Type B pancreatic cell (in vitro differentiated cells): Measurements from ENCODE around the gene CKS1B. TPM values are rescaled to one million over a fixed set of nuclear protein-coding genes. Genes with fewer than 3 reads are reported as not detected.

ENCODE experiments used
- DNase-seq: peaks from one replicate; pipeline ENCODE4 v3.0.0; 2021; ENCODE audit warnings: mixed read lengths; ENCODE audit not compliant: unreplicated experiment; ENCODE audit errors: extremely low spot score
- H3K27ac Mint-ChIP-seq: 2 replicates; pipeline ENCODE4 v1.8.0; 2021; ENCODE audit warnings: mild to moderate bottlenecking, mixed read lengths
- H3K27me3 Mint-ChIP-seq: 2 replicates; pipeline ENCODE4 v1.8.0; 2021; ENCODE audit warnings: mixed read lengths
- H3K36me3 Mint-ChIP-seq: 2 replicates; pipeline ENCODE4 v1.8.0; 2021; ENCODE audit warnings: mixed read lengths
- H3K4me1 Mint-ChIP-seq: one replicate; pipeline ENCODE4 v1.8.0; 2021; ENCODE audit warnings: mixed read lengths; ENCODE audit not compliant: unreplicated experiment
- H3K4me3 Mint-ChIP-seq: 2 replicates; pipeline ENCODE4 v1.8.0; 2021; ENCODE audit warnings: mild to moderate bottlenecking, mixed read lengths
- H3K9me3 Mint-ChIP-seq: 2 replicates; pipeline ENCODE4 v1.8.0; 2021; ENCODE audit warnings: mixed read lengths
- CTCF ChIP-seq: fragments of 200-600 bp; sonication (generic); conservative IDR thresholded peaks from 2 replicates; pipeline ENCODE4 v1.5.0; 2021; ENCODE audit warnings: antibody characterized with exemption, mild to moderate bottlenecking
- long read RNA-seq: library from polyadenylated mRNA; unstranded; transcript quantifications from one replicate; pipeline ENCODE4 v2.0.0, GENCODE V29; 2020
- total RNA-seq: library from RNA; stranded (reverse); gene quantifications from 2 replicates; pipeline ENCODE4 v1.2.1, GENCODE V29; 2021; ENCODE audit warnings: low replicate concordance

CKS1B gene
- total RNA-seq: 58.8 and 119 TPM in 2 replicates
- long read RNA-seq, transcript CKS1B-201 (3 exons, 759 nt): major isoform, 39 of 47 reads
- long read RNA-seq, partial matches to known transcripts: 0 of 47 reads
- long read RNA-seq, other reads (novel, unspliced or antisense): 2 of 47 reads

- Mint-ChIP-seq H3K27ac (no peak within 1 kb of the TSS), H3K36me3 (peaks cover under 1% of the 10 kb centered on the region), H3K4me3 (no peak within 1 kb of the TSS), H3K4me1 (peaks cover 33% of the 10 kb centered on the region), H3K27me3 (no peaks in the 10 kb centered on the region), H3K9me3 (no peaks in the 10 kb centered on the region)
- TF ChIP-seq CTCF: no peak
- DNase-seq: peak; percentile 96
Measured at GRCh38 chr1:154974102-154974807, at the start of gene CKS1B. Gene CKS1B, plus strand, starts transcription at chr1:154974681. Its CDS starts 65 bp downstream, at chr1:154974746.

- no peaks in the 10 kb centered on the region for H3K4me1 Mint-ChIP-seq
- TF ChIP-seq CTCF: no peak
- H3K27me3 Mint-ChIP-seq: no peaks in the 10 kb centered on the region
- H3K27ac Mint-ChIP-seq: no peak overlapping the region
- DNase-seq: no peak
- H3K36me3 Mint-ChIP-seq: peaks cover 12% of the 10 kb centered on the region
- H3K9me3 Mint-ChIP-seq: no peaks in the 10 kb centered on the region
- H3K4me3 Mint-ChIP-seq: no peak overlapping the region
Measured at GRCh38 chr1:154925335-154926170, 48.9 kb upstream of the CKS1B start.

GRCh38 chr1:154926201-154926600 is 48.3 kb upstream of the CKS1B start:
- Mint-ChIP-seq H3K9me3 (no peaks in the 10 kb centered on the region), H3K4me1 (no peaks in the 10 kb centered on the region), H3K4me3 (no peak overlapping the region), H3K27me3 (no peaks in the 10 kb centered on the region), H3K27ac (no peak overlapping the region), H3K36me3 (peaks cover 12% of the 10 kb centered on the region)
- no peak for DNase-seq
- no peak for TF ChIP-seq CTCF

- no peaks in the 10 kb centered on the region for H3K9me3 Mint-ChIP-seq
- peaks cover 4% of the 10 kb centered on the region for H3K4me1 Mint-ChIP-seq
- H3K36me3 Mint-ChIP-seq: peaks cover 8% of the 10 kb centered on the region
- no peak for TF ChIP-seq CTCF
- H3K27ac Mint-ChIP-seq: peak overlapping the region; percentile 34
- H3K4me3 Mint-ChIP-seq: no peak overlapping the region
- DNase-seq: no peak
- H3K27me3 Mint-ChIP-seq: no peaks in the 10 kb centered on the region
Measured at GRCh38 chr1:154931940-154932487, 42.5 kb upstream of the CKS1B start.

GRCh38 chr1:154934358-154934948 is 40.0 kb upstream of the CKS1B start:
- Mint-ChIP-seq H3K4me3 (peak overlapping the region; percentile 14), H3K9me3 (no peaks in the 10 kb centered on the region), H3K27me3 (no peaks in the 10 kb centered on the region), H3K27ac (no peak overlapping the region), H3K36me3 (no peaks in the 10 kb centered on the region), H3K4me1 (peaks cover 24% of the 10 kb centered on the region)
- TF ChIP-seq CTCF: no peak
- DNase-seq: no peak
